GM23338 (cell line): Measurements from ENCODE around the gene C1orf198. TPM values are rescaled to one million over a fixed set of nuclear protein-coding genes. Genes with fewer than 3 reads are reported as not detected.

Experiments used
- ATAC-seq: fragments of 200-7000 bp; cut with Tn5 transposase; 3 replicates; pipeline ENCODE4 v1.9.1; 2020
- DNase-seq: peaks from one replicate; pipeline ENCODE4 v3.0.0-alpha.2; 2015; ENCODE audit warnings: low spot score
- H2AFZ ChIP-seq: fragments of 200-600 bp; sonication (generic); 2 replicates; pipeline ENCODE4 v1.8.0; 2016; ENCODE audit warnings: antibody characterized with exemption, mild to moderate bottlenecking, moderate library complexity
- H3F3A ChIP-seq: fragments of 200-600 bp; sonication (generic); replicated peaks from 2 replicates; pipeline ENCODE4 v1.8.0; 2017; ENCODE audit warnings: antibody characterized with exemption, mixed run types, low read depth
- H3K27ac ChIP-seq: fragments of 200-600 bp; sonication (generic); 2 replicates; pipeline ENCODE4 v1.6.1; 2016; ENCODE audit warnings: low read depth
- H3K27me3 ChIP-seq: fragments of 200-600 bp; sonication (generic); 2 replicates; pipeline ENCODE4 v1.8.0; 2016; ENCODE audit warnings: mild to moderate bottlenecking, mixed run types, moderate library complexity; ENCODE audit not compliant: insufficient read depth
- H3K36me3 ChIP-seq: fragments of 200-600 bp; sonication (generic); 2 replicates; pipeline ENCODE4 v1.8.0; 2016; ENCODE audit warnings: mild to moderate bottlenecking; ENCODE audit not compliant: insufficient read depth
- H3K4me1 ChIP-seq: fragments of 200-600 bp; sonication (generic); 2 replicates; pipeline ENCODE4 v1.8.0; 2016; ENCODE audit warnings: mild to moderate bottlenecking, moderate library complexity; ENCODE audit not compliant: insufficient read depth
- H3K4me2 ChIP-seq: fragments of 200-600 bp; sonication (generic); 2 replicates; pipeline ENCODE4 v1.7.1; 2017; ENCODE audit warnings: mixed run types
- H3K4me3 ChIP-seq: fragments of 200-600 bp; sonication (generic); 2 replicates; pipeline ENCODE4 v1.6.1; 2016; ENCODE audit warnings: mixed run types
- H3K79me2 ChIP-seq: fragments of 200-600 bp; sonication (generic); replicated peaks from 2 replicates; pipeline ENCODE4 v1.8.0; 2017; ENCODE audit warnings: mild to moderate bottlenecking; ENCODE audit not compliant: insufficient read depth
- H3K9me2 ChIP-seq: fragments of 200-600 bp; sonication (generic); 2 replicates; pipeline ENCODE4 v1.8.0; 2017; ENCODE audit not compliant: insufficient read depth
- H4K20me1 ChIP-seq: fragments of 200-600 bp; sonication (generic); replicated peaks from 2 replicates; pipeline ENCODE4 v1.8.0; 2017; ENCODE audit warnings: mild to moderate bottlenecking; ENCODE audit not compliant: insufficient read depth
- H3K27ac Mint-ChIP-seq: 2 replicates; pipeline ENCODE4 v1.8.0; 2020; ENCODE audit warnings: inconsistent platforms, mild to moderate bottlenecking, moderate library complexity, mixed read lengths
- H3K27me3 Mint-ChIP-seq: 3 replicates; pipeline ENCODE4 v1.8.0; 2022; ENCODE audit warnings: low read depth, mild to moderate bottlenecking, moderate library complexity, mixed read lengths, inconsistent platforms; ENCODE audit not compliant: insufficient read depth, poor library complexity
- H3K36me3 Mint-ChIP-seq: 3 replicates; pipeline ENCODE4 v1.8.0; 2021; ENCODE audit warnings: low read depth, mild to moderate bottlenecking, inconsistent platforms, moderate library complexity, mixed read lengths
- H3K4me1 Mint-ChIP-seq: 3 replicates; pipeline ENCODE4 v1.8.0; 2020; ENCODE audit warnings: mild to moderate bottlenecking, inconsistent platforms, mixed read lengths
- H3K4me3 Mint-ChIP-seq: 3 replicates; pipeline ENCODE4 v1.8.0; 2021; ENCODE audit warnings: moderate library complexity, mild to moderate bottlenecking, inconsistent platforms, mixed read lengths
- H3K9me3 Mint-ChIP-seq: 3 replicates; pipeline ENCODE4 v1.8.0; 2020; ENCODE audit warnings: moderate library complexity, mild to moderate bottlenecking, inconsistent platforms, mixed read lengths
- CREB1 ChIP-seq: fragments of 250-450 bp; sonication (Bioruptor Pico); IDR thresholded peaks from 2 replicates; pipeline ENCODE4 v1.5.0; 2020; ENCODE audit warnings: low read depth, mild to moderate bottlenecking, moderate library complexity
- CTCF ChIP-seq, 2 experiments: fragments of 200-600 bp in 1 of 2; sonication (generic) in 1 of 2; conservative IDR thresholded peaks; 2 replicates each; pipeline versions ENCODE4 v1.5.1 to v1.6.1; 2016 to 2017; ENCODE audit warnings: antibody characterized with exemption in 2 of 2, low read depth in 2 of 2, mild to moderate bottlenecking in 2 of 2, moderate library complexity in 1 of 2
- EZH2phosphoT487 ChIP-seq: fragments of 200-600 bp; sonication (generic); IDR thresholded peaks from one replicate; pipeline ENCODE4 v1.8.1; 2018; ENCODE audit warnings: antibody characterized with exemption; ENCODE audit not compliant: unreplicated experiment
- REST ChIP-seq: IDR thresholded peaks from one replicate; pipeline ENCODE4 v1.6.1; 2018; ENCODE audit warnings: antibody characterized with exemption; ENCODE audit not compliant: unreplicated experiment
- STAT1 ChIP-seq: IDR thresholded peaks from one replicate; pipeline ENCODE4 v1.6.1; 2016; ENCODE audit warnings: antibody characterized with exemption; ENCODE audit not compliant: unreplicated experiment
- ZNF114 ChIP-seq: fragments of 250-450 bp; sonication (Bioruptor Pico); IDR thresholded peaks from 2 replicates; pipeline ENCODE4 v1.5.0; 2020; ENCODE audit warnings: mild to moderate bottlenecking, moderate library complexity
- ZNF462 ChIP-seq: fragments of 250-450 bp; sonication (Bioruptor Pico); IDR thresholded peaks from 2 replicates; pipeline ENCODE4 v1.5.0; 2020; ENCODE audit warnings: mild to moderate bottlenecking, moderate library complexity
- polyA plus RNA-seq: library from polyadenylated mRNA; unstranded; fragments of >200 nt; fragmentation: Nextera tagmentation; extraction: Ambion mirVana; gene quantifications from 2 replicates; pipeline ENCODE4 v1.2.1, GENCODE V29; 2016
- total RNA-seq: library from RNA; depleted of rRNA; stranded (reverse); fragments of >200 nt; shearing (Covaris generic); gene quantifications from 2 replicates; pipeline ENCODE4 v1.2.3, GENCODE V29; 2014

The C1orf198 gene
- total and polyA plus RNA-seq, 2 experiments from 2014 or later = 14.9 to 46.6 TPM

- TF ChIP-seq REST = no peak
- TF ChIP-seq CTCF (conservative IDR thresholded peaks at IDR 0.05; ENCODE audit: low read depth in 2 of 2) = no peak
- no peak for TF ChIP-seq STAT1
- TF ChIP-seq ZNF114 (CRISPR knock-in tag) = no peak
Measured at GRCh38 chr1:230907472-230908205, 39.3 kb upstream of the C1orf198 start (continued).

GRCh38 chr1:230906226-230906625 lies 37.9 kb upstream of the C1orf198 start:
- Histone ChIP-seq H3K36me3 (no peaks in the 10 kb centered on the region), H3K4me3 (no peak overlapping the region), H3K27me3 (no peaks in the 10 kb centered on the region), H3K79me2 (no peaks in the 10 kb centered on the region), H3K4me1 (no peaks in the 10 kb centered on the region), H3K4me2 (no peak overlapping the region), H3K27ac (no peak overlapping the region), H4K20me1 (no peaks in the 10 kb centered on the region; the same call in 1 of the 2 replicates), H3K9me2 (no peaks in the 10 kb centered on the region), H2AFZ (no peak overlapping the region), H3F3A (no peaks in the 10 kb centered on the region)
- H3K4me3 Mint-ChIP-seq = no peak overlapping the region
- DNase-seq (no peak), ATAC-seq (no peak)
- no peaks in the 10 kb centered on the region for H3K4me1 Mint-ChIP-seq
- no peaks in the 10 kb centered on the region for H3K9me3 Mint-ChIP-seq
- no peaks in the 10 kb centered on the region for H3K36me3 Mint-ChIP-seq
- TF ChIP-seq EZH2phosphoT487 (no peak), ZNF462 (CRISPR knock-in tag) (no peak), STAT1 (no peak), CREB1 (CRISPR knock-in tag) (no peak), REST (no peak)
- no peak overlapping the region for H3K27ac Mint-ChIP-seq
- no peaks in the 10 kb centered on the region for H3K27me3 Mint-ChIP-seq
